AG09319 (cell line): Measurements from ENCODE around the gene C1orf174.

Experiments used
- DNase-seq: peaks from one replicate; pipeline ENCODE4 v3.0.0-alpha.2; 2010; ENCODE audit warnings: low read depth; ENCODE audit errors: extremely low read depth
- TF ChIP-seq, protein P1 (sequence below): IDR thresholded peaks from 2 replicates; pipeline ENCODE4 v1.5.1; 2011; ENCODE audit warnings: low read depth, mild to moderate bottlenecking, inconsistent platforms, low read length, moderate library complexity

C1orf174 gene

GRCh38 chr1:3943123-3943431, 43.0 kb upstream of the C1orf174 start:
- TF ChIP-seq, protein P1, sequence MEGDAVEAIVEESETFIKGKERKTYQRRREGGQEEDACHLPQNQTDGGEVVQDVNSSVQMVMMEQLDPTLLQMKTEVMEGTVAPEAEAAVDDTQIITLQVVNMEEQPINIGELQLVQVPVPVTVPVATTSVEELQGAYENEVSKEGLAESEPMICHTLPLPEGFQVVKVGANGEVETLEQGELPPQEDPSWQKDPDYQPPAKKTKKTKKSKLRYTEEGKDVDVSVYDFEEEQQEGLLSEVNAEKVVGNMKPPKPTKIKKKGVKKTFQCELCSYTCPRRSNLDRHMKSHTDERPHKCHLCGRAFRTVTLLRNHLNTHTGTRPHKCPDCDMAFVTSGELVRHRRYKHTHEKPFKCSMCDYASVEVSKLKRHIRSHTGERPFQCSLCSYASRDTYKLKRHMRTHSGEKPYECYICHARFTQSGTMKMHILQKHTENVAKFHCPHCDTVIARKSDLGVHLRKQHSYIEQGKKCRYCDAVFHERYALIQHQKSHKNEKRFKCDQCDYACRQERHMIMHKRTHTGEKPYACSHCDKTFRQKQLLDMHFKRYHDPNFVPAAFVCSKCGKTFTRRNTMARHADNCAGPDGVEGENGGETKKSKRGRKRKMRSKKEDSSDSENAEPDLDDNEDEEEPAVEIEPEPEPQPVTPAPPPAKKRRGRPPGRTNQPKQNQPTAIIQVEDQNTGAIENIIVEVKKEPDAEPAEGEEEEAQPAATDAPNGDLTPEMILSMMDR: no peak
- DNase-seq: no peak

DNA sequence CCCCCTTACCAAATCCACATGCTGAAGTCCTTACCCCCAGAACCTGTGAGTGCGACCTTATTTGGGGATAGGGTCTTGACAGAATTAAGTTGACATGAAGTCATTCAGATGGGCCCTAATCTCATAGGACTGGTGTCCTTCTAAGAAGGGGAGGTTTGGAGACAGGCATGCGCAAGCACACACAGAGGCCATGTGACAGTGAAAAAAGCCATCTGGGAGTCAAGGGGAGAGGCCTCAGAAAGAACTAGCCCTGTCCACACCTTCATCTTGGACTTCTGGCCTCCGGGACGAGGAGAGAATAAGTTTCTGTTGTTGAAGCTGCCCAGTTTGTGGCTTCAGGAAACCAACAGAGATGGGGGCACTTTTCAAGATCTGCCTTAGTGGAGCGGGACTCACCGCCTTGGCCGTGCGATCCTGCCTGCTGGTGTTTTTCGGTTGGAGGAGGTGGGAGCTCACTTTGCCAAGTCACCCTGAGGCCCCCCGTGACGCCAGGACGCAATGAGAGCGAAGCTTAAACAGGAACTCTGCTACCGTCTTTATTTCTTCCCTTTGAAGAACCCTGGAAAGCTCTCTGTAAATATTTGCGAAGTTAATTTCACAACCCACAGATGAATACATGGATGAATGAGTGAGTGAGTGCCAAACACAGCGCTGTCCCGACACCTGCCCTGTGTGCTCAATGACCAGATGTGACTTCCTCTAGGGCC, 42.5 kb upstream of the C1orf174 start:
- no peak for DNase-seq
- TF ChIP-seq, protein P1: no peak

DNA sequence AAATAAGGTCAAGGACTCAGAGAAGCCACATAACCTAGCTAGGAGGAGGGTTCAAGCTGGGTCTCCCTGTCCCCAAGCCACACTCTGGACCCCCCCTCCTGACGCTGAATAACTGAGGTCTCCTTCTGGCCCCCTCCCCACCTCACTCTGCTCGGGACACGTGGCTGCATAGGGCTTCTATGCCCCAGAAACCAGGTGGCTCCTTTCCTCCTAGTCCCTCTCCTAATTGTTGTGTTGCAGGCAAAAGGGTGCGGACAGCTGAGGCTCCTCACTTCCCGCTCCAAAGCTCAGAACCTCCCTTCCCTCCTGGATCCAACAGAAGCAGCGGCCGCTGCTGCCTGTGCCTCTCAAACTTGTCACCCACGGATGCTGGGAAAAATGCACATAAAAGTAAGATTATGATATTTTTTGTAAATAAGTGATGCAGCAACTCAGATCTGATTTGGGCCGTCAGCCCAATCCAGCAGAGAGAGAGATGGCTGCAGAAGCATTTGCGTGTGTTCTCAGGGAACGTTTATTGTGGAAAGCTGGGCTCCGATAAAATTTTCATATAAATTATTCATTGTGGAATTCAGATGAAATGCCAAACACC, 40.8 kb upstream of the C1orf174 start:
- TF ChIP-seq, protein P1: no peak

GRCh38 chr1:3940081-3940753, 40.1 kb upstream of the C1orf174 start:
- TF ChIP-seq, protein P1: no peak
- no peak for DNase-seq

More for the DNA sequence above, 40.8 kb upstream of the C1orf174 start:
- DNase-seq: no peak

DNA sequence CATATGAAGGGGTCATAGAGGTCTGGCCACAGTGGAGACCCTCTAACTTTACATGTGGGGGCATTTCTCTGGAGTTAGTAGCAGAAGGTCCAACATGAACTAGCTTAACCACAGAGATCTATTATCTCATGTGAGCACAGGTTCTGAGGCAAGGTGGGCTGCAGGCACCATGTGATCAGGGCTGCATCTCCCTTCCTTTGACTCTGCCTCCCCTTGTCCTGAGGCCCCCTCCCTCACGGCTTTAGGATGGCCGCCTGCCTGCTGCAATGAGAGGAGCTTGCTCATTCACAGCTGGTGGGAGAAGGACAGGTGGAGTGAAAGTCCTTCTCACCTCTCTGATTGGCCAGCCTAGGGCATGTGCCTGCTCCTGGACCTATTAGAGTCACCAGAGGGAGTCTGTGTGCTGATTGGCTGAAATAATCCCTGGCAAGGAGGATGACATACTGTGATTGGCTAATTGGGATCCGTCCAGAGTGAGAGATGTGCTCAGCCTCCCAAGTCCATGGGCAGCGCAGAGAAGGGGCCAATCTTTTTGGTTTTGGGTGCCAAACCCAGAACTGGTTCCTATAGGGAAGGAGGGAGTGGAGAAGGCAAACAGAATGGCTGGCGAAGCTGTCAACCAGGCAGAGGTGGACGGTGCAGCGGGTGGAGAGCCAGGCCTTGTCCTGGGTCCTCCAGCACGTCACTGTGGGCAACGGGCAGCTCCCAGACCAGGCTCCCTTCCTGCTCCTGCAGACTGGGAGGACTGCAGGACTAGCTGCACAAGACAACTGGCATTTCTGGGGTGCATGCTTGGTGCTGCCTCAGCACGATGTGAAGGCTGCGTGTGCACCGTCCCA, 39.4 kb upstream of the C1orf174 start:
- no peak for DNase-seq
- TF ChIP-seq, protein P1: no peak

DNA sequence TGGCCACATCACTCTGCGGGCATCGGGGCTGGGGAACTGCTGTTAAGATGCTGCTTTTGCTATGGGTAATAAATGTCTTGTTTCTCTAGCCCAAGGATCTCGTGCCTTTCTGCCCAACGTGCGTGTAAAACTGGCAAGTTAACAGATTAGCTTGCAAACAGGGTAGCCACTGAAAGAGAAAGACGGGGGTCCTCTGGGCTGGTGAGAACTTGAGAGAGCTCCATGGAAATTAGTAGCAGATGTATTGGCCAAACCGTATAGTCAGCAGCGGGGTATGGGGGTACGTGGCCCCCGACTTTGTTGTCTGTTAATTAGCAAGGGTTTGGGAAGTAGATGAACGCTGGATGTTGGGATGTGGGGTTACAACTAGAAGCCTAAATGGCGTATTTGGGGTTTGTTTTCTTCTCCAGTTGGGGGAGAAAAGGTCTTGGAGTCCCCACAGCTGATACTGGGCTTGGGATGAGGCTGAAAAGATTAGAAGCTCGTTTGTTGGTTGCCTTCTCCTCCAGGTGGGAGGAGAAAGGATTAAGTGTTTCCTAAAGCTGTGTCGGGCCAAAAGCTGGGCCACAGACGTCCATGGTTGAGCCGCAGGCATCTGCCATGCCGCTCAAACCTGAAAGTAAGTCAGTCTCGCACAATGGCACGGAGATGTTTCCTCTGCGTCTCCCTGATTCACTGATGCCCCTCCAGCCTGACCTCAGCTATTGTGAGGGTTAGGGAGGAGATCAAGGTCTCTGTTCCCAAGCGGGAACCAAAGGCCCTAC, 32.3 kb upstream of the C1orf174 start:
- TF ChIP-seq, protein P1: no peak
- DNase-seq: no peak
